Neuron (in vitro differentiated cells): ENCODE measurements around the gene RNF125.
"Not testable (repeated sequence)": the region's sequence is repeated elsewhere in the genome, so short reads cannot be mapped to it uniquely, and the experiment has no call there.

ENCODE experiments used
- H2AFZ ChIP-seq: one replicate; pipeline ENCODE4 v1.6.1; 2013; ENCODE audit warnings: low read depth, mild to moderate bottlenecking, inconsistent platforms, low read length, moderate library complexity
- H3K27me3 ChIP-seq: one replicate; pipeline ENCODE4 v1.6.1; 2013; ENCODE audit warnings: low read length; ENCODE audit not compliant: insufficient read depth
- H3K36me3 ChIP-seq: one replicate; pipeline ENCODE4 v1.6.1; 2013; ENCODE audit warnings: low read length; ENCODE audit not compliant: insufficient read depth
- H3K4me1 ChIP-seq: one replicate; pipeline ENCODE4 v1.6.1; 2013; ENCODE audit warnings: low read length; ENCODE audit not compliant: insufficient read depth
- H3K4me3 ChIP-seq: 2 replicates; pipeline ENCODE4 v1.5.1; 2013; ENCODE audit warnings: mild to moderate bottlenecking, low read length, moderate library complexity
- H3K9me3 ChIP-seq: one replicate; pipeline ENCODE4 v1.6.1; 2013; ENCODE audit warnings: low read length

RNF125 gene

GRCh38 chr18:32001141-32001540 is 17.5 kb upstream of the RNF125 start:
- not testable (repeated sequence) for H3K4me1 ChIP-seq, H3K4me3 ChIP-seq, H3K27me3 ChIP-seq, H2AFZ ChIP-seq, H3K36me3 ChIP-seq, H3K9me3 ChIP-seq

DNA sequence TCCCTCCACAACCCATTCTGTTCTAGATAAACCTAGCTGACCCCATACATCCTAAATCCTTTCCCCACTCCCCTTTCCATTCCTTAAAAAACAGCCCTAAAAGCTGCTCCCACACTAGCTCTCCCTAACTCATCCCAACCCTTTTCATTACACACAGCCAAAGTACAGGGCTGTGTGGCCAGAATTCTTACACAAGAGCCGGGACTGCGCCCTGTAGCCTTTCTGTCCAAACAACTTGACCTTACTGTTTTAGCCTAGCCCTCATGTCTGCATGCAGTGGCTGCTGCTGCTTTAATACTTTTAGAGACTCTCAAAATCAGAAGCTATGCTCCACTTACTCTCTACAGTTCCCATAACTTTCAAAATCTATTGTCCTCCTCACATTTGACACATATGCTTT is 14.8 kb upstream of the RNF125 start:
- not testable (repeated sequence) for H3K4me1 ChIP-seq, H3K4me3 ChIP-seq, H3K9me3 ChIP-seq, H3K36me3 ChIP-seq, H2AFZ ChIP-seq, H3K27me3 ChIP-seq

DNA sequence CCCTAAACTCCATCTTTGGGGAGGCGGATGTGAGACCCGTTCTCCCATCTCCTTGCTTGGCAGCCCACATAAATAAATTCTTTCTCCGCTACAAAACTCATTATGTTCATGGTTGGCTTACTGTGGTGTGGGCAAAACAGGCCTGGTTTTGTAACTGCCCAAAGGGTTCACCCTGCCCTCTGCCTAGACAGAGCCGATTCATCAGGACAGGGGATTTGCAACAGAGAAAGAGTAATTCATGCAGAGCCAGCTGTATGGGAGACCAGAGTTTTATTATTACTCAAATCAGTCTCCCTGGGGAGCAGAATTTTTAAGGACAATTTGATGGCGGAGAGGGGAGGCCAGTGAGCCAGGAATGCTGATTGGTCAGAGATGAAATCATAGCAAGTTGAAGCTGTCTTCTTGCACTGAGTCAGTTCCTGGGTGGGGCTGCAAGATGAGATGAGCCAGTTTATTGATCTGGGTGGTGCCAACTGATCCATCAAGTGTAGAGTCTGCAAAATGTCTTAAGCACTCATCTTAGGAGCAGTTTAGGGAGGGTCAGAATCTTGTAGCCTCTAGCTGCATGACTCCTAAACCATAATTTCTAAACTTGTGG is 8.4 kb upstream of the RNF125 start:
- no peaks in the 10 kb centered on the region for H3K36me3 ChIP-seq
- no peaks in the 10 kb centered on the region for H3K4me1 ChIP-seq
- H3K27me3 ChIP-seq: no peaks in the 10 kb centered on the region
- H3K4me3 ChIP-seq: no peak overlapping the region
- H3K9me3 ChIP-seq: no peaks in the 10 kb centered on the region
- no peak overlapping the region for H2AFZ ChIP-seq

GRCh38 chr18:32011193-32011592 is 7.4 kb upstream of the RNF125 start:
- Histone ChIP-seq H3K9me3 (no peaks in the 10 kb centered on the region), H3K4me3 (no peak overlapping the region), H2AFZ (no peak overlapping the region), H3K4me1 (no peaks in the 10 kb centered on the region), H3K36me3 (no peaks in the 10 kb centered on the region), H3K27me3 (no peaks in the 10 kb centered on the region)

GRCh38 chr18:32019251-32019948 is 775 bp downstream of the RNF125 start:
- H3K36me3 ChIP-seq: no peaks in the 10 kb centered on the region
- peaks cover 14% of the 10 kb centered on the region for H3K4me1 ChIP-seq
- H2AFZ ChIP-seq: peak overlapping the region; percentile 78
- peaks cover 3% of the 10 kb centered on the region for H3K27me3 ChIP-seq
- peak overlapping the region; percentile 40 for H3K4me3 ChIP-seq
- H3K9me3 ChIP-seq: no peaks in the 10 kb centered on the region

GRCh38 chr18:32019949-32020625 is 1.5 kb downstream of the RNF125 start:
- not testable (repeated sequence) for H3K27me3 ChIP-seq, H3K36me3 ChIP-seq, H3K4me3 ChIP-seq, H3K9me3 ChIP-seq
- Histone ChIP-seq H3K4me1 (peaks cover 14% of the 10 kb centered on the region), H2AFZ (peak overlapping the region; percentile 78)

- Histone ChIP-seq H3K4me1 (peaks cover 14% of the 10 kb centered on the region), H3K36me3 (no peaks in the 10 kb centered on the region), H3K27me3 (peaks cover 3% of the 10 kb centered on the region), H3K9me3 (no peaks in the 10 kb centered on the region), H3K4me3 (no peak overlapping the region), H2AFZ (no peak overlapping the region)
Observed at GRCh38 chr18:32021756-32022564, 3.3 kb downstream of the RNF125 start.

DNA sequence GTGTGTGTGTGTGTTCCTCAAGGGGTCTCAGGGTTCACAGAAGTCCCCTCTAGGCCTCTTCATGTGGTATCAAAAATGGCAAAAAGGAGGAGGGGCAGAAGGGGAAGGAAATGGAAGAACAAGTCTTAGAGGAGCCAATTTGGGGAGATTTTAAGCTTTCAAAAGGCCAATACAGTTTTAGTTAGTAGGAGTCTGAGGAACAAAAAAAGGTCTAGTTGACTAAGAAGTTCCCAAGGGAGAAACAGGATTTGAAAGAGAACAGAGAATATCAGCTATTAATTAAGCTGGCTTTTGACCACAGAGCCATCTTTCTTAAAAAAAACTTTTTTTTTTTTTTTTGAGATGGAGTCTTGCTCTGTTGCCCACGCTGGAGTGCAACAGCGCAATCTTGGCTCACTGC is 7.1 kb downstream of the RNF125 start:
- no peak overlapping the region for H2AFZ ChIP-seq
- H3K4me3 ChIP-seq: no peak overlapping the region
- no peaks in the 10 kb centered on the region for H3K36me3 ChIP-seq
- no peaks in the 10 kb centered on the region for H3K4me1 ChIP-seq
- H3K9me3 ChIP-seq: no peaks in the 10 kb centered on the region
- no peaks in the 10 kb centered on the region for H3K27me3 ChIP-seq

- Histone ChIP-seq H3K27me3 (no peaks in the 10 kb centered on the region), H3K36me3 (no peaks in the 10 kb centered on the region), H2AFZ (no peak overlapping the region), H3K4me3 (no peak overlapping the region), H3K4me1 (no peaks in the 10 kb centered on the region), H3K9me3 (no peaks in the 10 kb centered on the region)
Observed at GRCh38 chr18:32026491-32027086, 8.0 kb downstream of the RNF125 start.

- no peak overlapping the region for H3K4me3 ChIP-seq
- no peaks in the 10 kb centered on the region for H3K4me1 ChIP-seq
- no peak overlapping the region for H2AFZ ChIP-seq
- H3K27me3 ChIP-seq: no peaks in the 10 kb centered on the region
- no peaks in the 10 kb centered on the region for H3K9me3 ChIP-seq
- H3K36me3 ChIP-seq: no peaks in the 10 kb centered on the region
Observed at GRCh38 chr18:32029558-32029957, 10.9 kb downstream of the RNF125 start.

- no peaks in the 10 kb centered on the region for H3K4me1 ChIP-seq
- no peaks in the 10 kb centered on the region for H3K36me3 ChIP-seq
- no peak overlapping the region for H3K4me3 ChIP-seq
- H2AFZ ChIP-seq: no peak overlapping the region
- no peaks in the 10 kb centered on the region for H3K27me3 ChIP-seq
- no peaks in the 10 kb centered on the region for H3K9me3 ChIP-seq
Observed at GRCh38 chr18:32032609-32033008, 14.0 kb downstream of the RNF125 start.

GRCh38 chr18:32036506-32037180 is 18.0 kb downstream of the RNF125 start:
- Histone ChIP-seq H3K4me1 (no peaks in the 10 kb centered on the region), H3K36me3 (no peaks in the 10 kb centered on the region), H3K4me3 (no peak overlapping the region), H2AFZ (no peak overlapping the region), H3K27me3 (no peaks in the 10 kb centered on the region), H3K9me3 (no peaks in the 10 kb centered on the region)
